Vagina (tissue), 2 donors: ENCODE data around the gene LMAN2L.

Source experiments
- POLR2A ChIP-seq, 2 donors: fragments of 450-650 bp; IDR thresholded peaks; one replicate each; pipeline ENCODE4 v1.6.1; 2017; ENCODE audit warnings: antibody characterized with exemption in 2 of 2, mild to moderate bottlenecking in 2 of 2, moderate library complexity in 2 of 2
- POLR2AphosphoS5 ChIP-seq, 2 donors: sonication (generic); formaldehyde crosslinking; IDR thresholded peaks; one replicate each; pipeline ENCODE4 v1.9.0; 2017; ENCODE audit warnings: antibody characterized with exemption in 2 of 2, mild to moderate bottlenecking in 2 of 2, low read depth in 1 of 2; ENCODE audit not compliant: insufficient read depth in 1 of 2
- TF ChIP-seq, protein P1 (sequence below), 3 experiments: fragments of 450-650 bp in 2 of 3; fragments of 200-600 bp in 1 of 3; sonication (generic) in 1 of 3; IDR thresholded peaks; one replicate each; pipeline ENCODE4 v1.5.1; 2017 to 2019; ENCODE audit warnings: antibody characterized with exemption in 3 of 3, mild to moderate bottlenecking in 2 of 3, moderate library complexity in 2 of 3

DNA sequence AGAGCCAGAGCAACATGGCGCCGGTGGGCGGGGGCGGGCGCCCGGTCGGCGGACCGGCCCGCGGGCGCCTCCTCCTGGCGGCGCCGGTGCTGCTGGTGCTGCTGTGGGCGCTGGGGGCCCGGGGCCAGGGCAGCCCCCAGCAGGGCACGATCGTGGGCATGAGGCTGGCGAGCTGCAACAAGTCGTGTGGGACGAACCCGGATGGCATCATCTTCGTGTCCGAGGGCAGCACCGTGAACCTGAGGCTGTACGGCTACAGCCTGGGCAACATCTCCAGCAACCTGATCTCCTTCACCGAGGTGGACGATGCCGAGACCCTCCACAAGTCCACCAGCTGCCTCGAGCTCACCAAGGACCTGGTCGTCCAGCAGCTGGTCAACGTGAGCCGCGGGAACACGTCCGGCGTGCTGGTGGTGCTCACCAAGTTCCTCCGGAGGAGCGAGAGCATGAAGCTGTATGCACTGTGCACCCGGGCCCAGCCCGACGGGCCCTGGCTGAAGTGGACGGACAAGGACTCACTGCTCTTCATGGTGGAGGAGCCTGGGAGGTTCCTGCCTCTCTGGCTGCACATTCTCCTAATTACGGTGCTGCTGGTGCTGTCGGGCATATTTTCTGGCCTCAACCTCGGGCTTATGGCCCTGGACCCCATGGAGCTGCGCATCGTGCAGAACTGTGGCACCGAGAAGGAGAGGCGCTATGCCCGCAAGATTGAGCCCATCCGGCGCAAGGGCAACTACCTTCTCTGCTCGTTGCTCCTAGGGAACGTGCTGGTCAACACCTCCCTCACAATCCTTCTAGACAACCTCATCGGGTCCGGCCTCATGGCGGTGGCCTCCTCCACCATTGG, 21.3 kb upstream of the LMAN2L start:
- TF ChIP-seq, protein P1, sequence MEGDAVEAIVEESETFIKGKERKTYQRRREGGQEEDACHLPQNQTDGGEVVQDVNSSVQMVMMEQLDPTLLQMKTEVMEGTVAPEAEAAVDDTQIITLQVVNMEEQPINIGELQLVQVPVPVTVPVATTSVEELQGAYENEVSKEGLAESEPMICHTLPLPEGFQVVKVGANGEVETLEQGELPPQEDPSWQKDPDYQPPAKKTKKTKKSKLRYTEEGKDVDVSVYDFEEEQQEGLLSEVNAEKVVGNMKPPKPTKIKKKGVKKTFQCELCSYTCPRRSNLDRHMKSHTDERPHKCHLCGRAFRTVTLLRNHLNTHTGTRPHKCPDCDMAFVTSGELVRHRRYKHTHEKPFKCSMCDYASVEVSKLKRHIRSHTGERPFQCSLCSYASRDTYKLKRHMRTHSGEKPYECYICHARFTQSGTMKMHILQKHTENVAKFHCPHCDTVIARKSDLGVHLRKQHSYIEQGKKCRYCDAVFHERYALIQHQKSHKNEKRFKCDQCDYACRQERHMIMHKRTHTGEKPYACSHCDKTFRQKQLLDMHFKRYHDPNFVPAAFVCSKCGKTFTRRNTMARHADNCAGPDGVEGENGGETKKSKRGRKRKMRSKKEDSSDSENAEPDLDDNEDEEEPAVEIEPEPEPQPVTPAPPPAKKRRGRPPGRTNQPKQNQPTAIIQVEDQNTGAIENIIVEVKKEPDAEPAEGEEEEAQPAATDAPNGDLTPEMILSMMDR (IDR thresholded peaks at IDR 0.05): peak; percentile 27 to 49 (median 39)
- TF ChIP-seq POLR2AphosphoS5 (IDR thresholded peaks at IDR 0.05; ENCODE audit: insufficient read depth in 1 of 2, low read depth in 1 of 2) (peak in 1 of 2 donors; percentile 27), POLR2A (IDR thresholded peaks at IDR 0.05) (no peak)
